ENCODE data around the gene PPM1L.

Gene PPM1L

GRCh38 chr3:160778480-160778879, 22.4 kb downstream of the PPM1L start:
- FAIRE-seq, result no peak

GRCh38 chr3:160779040-160779439, 23.0 kb downstream of the PPM1L start:
- no peak for TF ChIP-seq CTCF (IDR thresholded peaks at IDR 0.05; ENCODE audit: insufficient read depth, missing control alignments)
- DNase-seq (ENCODE audit: insufficient read length, low spot score) (no peak), FAIRE-seq (no peak)

More at GRCh38 chr3:160778480-160778879, 22.4 kb downstream of the PPM1L start:
- no peak for DNase-seq (ENCODE audit: insufficient read length, low spot score)
- no peak for TF ChIP-seq CTCF (IDR thresholded peaks at IDR 0.05; ENCODE audit: insufficient read depth, missing control alignments)

- DNase-seq (ENCODE audit: insufficient read length, low spot score) (no peak), FAIRE-seq (no peak)
- no peak for TF ChIP-seq CTCF (IDR thresholded peaks at IDR 0.05; ENCODE audit: insufficient read depth, missing control alignments)
Observed at GRCh38 chr3:160780245-160780644, 24.2 kb downstream of the PPM1L start.

- no peak for DNase-seq (ENCODE audit: insufficient read length, low spot score)
- TF ChIP-seq CTCF (IDR thresholded peaks at IDR 0.05; ENCODE audit: insufficient read depth, missing control alignments), result no peak
- no peak for FAIRE-seq
Observed at GRCh38 chr3:160781402-160781801, 25.4 kb downstream of the PPM1L start.

GRCh38 chr3:160781863-160782262, 25.8 kb downstream of the PPM1L start:
- FAIRE-seq, result no peak
- TF ChIP-seq CTCF (IDR thresholded peaks at IDR 0.05; ENCODE audit: insufficient read depth, missing control alignments), result no peak
- no peak for DNase-seq (ENCODE audit: insufficient read length, low spot score)

- FAIRE-seq, result no peak
- no peak for TF ChIP-seq CTCF (IDR thresholded peaks at IDR 0.05; ENCODE audit: insufficient read depth, missing control alignments)
- no peak for DNase-seq (ENCODE audit: insufficient read length, low spot score)
Observed at GRCh38 chr3:160784853-160785252, 28.8 kb downstream of the PPM1L start.

GRCh38 chr3:160790726-160791125, 34.7 kb downstream of the PPM1L start:
- no peak for FAIRE-seq
- no peak for TF ChIP-seq CTCF (IDR thresholded peaks at IDR 0.05; ENCODE audit: insufficient read depth, missing control alignments)
- DNase-seq (ENCODE audit: insufficient read length, low spot score), result no peak
